NOMO-1 (cell line): ENCODE results near the gene MGAT5.

Experiments
- DNase-seq, 2 experiments: peaks; one replicate each; lab custom pipeline; 2025; ENCODE audit not compliant: unreplicated experiment in 2 of 2; lab: John Stamatoyannopoulos, UW

MGAT5 gene

DNA sequence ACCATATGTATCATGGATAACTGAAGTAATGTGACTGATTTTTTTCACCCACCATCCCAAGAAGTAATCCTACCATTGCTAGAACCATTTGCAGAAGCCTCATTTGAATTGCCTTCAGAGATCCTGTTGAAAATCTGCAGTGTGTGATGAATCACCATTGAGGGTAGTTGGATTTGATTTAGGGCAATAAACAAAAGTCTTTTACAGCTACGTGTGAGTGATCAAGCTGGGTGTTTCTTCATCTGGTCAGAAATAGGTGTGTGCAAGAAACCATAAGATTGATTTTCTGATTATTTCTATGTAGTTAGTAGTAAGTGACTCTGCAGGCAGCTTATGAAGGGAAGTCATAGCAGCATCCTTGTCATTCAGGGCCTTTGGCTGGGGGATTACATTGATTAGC, 159.6 kb downstream of the MGAT5 start:
- DNase-seq: no peak

DNA sequence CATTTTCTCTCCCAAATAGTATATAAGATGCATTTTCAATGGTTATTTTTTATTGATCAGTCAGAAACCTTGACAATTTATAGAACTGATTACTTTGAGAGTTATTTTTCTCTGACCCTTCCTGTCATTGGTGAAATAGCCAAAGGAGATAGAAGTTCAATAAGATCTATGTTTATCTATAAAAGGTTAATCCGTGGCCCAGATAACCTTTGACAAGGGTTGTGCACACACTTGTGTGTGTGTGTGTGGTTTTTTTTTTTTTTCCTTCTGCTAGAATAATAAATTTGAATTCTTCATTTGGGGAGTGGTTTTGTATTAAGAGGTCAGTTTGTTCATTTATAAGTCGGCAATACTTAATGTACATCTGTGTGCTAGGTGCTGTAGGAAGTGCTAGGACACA, 160.0 kb downstream of the MGAT5 start:
- DNase-seq: no peak

DNA sequence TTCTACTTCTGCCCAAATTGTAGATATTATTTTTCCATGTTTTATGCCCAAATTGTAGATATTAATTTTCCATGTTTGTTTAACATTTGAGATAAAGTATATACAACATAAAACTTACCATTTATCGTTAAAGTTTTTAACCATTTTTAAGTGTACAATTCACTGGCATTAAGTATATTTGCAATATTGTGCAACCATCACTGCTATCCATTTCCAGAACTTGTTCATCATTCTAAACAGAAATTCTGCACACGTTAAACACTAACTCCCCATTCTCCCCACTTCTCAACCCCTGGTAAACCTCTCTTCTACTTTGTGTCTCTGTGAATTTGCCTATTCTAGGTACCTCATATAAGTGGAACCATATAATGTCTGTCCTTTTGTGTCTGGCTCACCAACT, 162.1 kb downstream of the MGAT5 start:
- no peak for DNase-seq

DNA sequence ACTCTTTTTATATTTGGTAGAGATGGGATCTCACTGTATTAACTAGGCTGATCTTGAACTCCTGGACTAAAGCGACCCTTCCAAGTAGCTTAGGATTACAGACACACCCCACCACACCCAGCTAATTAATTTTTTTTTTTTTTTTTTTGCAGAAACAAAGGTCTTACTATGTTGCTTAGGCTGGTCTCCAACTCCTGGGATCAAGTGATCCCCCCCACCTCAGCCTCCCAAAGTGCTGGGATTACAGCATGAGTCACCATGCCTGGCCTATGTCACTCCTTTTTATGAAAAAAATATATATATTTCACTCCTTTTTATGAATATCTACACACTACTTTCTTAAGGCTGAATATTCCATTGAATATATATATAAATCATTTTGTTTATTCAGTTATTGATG, 162.8 kb downstream of the MGAT5 start:
- no peak for DNase-seq

DNA sequence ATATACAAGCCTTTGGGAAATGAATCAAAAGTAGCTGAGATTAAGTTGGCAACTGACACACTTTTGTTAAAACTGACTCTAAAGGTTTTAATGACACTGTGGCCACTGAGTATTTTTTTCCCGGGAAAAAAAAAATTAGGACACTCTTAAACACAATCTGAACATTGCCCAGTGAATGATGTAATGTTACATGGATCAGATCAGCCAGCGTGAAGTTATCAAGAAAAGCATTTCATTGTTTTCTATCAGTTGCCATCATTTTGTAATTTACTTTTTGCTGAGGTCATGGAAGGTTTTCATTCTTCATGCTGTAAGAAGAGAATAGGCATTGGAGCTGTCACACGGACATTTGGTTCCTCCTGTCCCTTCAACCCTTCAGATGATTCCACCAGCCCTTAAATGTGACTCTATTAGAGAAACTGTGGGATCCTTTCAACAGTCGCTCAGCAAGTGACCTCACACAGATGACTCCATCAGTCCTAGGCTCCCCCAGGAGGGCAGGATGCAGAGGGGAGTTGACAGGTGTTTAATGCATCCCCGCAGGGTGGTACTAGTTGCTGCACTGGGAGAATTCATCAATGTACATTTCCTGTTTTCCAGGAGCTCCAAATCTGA, 164.2 kb downstream of the MGAT5 start:
- DNase-seq: no peak

DNA sequence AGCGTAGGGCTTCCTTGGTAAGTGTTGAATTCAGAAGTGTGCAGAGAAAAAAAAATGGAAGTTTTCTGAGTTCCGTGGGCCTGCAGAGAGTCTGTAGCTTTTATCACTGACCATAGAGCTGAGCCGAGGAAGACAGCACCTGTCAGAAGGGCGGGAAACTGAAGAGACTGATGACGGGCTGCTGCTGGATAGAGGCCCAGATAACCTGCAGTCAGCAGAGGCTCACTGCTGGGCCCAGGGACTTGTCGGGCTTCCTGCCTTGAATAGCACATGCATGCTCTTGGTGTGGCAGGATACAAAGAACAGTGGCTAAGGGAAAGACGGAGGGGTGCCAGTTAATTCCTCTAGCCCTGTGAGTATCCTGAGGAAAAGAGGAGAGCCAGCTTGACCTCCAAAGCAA, 166.4 kb downstream of the MGAT5 start:
- no peak for DNase-seq

DNA sequence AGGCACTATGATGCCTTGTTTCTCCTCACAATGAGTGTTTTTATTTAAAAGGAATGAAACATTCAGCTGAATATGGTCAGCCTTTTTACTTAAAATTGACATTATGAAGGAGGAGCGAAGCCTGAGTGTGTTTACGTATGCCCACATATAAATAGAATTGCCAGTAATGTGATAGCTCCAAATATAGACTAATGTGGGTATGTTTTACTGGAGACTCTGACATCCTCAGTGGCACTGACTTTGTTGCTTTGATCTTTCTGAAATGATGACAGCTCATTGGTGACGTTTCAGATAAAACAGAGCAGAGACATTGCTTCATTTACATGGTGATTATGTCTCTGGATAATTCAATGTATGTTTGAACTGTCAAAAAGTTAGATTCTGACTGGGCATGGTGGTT, 167.0 kb downstream of the MGAT5 start:
- no peak for DNase-seq

DNA sequence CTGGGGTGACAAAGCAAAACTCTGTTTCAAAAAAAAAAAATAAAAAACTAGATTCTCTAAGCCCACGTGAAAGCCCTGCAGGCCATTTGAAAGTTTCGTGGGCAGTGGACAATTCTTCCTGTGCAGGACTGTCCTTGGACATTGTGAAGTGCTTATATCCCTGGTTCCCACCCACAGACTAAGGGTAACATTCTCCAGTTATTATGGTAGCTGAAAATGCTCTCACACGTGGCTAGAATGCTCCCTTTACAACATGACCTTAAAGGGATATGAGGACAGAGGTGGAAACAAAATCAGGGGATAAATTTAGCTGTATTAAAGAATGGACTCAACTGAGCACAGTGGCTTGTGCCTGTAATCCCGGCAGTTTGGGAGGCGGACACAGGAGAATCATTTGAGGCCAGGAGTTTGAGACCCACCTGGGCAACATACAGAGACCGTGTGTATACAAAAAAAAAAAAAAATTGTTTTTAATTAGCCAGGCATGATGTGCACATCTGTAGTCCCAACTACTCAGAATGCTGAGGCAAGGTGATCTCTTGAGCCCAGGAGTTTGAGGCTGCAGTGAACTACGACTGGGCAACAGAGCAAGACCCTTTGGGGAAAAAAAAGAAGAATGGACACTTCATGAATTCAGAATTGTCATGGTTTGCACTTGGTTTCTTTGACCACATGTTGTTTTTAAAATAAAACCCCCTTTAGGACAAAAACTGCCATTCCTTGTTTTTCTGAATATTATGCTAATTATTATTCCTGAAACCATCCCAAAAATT, 167.9 kb downstream of the MGAT5 start:
- no peak for DNase-seq

DNA sequence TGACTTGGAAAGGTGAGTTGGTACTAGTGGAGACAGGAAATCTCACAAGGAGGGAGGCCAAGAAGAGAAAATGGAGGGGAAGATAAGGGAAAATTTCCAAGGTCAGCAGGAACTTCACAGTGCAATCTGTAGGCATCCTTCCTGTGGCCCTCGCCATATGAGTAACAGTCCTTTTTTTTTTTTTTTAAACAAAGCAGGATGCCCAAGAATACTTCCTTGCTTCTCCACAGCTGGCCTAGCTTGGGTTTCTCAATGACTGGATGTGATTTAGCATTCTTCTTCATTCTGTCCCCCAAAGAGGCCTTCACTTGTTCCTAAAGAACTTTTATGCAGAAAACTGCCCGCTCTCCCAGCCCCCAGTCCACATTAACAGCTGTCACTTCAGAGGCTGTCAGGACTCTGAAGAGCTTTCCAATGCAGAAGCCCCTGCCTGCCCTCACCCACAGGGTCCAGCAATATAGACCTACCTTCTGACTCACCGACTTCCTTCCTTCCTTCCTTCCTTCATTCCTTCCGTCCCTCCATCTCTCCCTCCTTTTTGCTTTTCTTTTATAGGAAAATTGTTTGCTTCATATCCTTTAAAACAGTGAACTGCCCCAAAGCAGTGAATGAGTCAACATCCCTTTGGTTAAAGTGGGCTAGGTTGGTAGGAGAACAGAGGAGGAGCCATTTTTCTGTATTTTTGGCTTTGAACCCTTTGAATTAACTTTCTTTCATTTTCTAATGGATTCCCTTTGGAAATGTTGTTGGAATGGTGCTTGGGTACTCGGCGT, 172.0 kb downstream of the MGAT5 start:
- no peak for DNase-seq

DNA sequence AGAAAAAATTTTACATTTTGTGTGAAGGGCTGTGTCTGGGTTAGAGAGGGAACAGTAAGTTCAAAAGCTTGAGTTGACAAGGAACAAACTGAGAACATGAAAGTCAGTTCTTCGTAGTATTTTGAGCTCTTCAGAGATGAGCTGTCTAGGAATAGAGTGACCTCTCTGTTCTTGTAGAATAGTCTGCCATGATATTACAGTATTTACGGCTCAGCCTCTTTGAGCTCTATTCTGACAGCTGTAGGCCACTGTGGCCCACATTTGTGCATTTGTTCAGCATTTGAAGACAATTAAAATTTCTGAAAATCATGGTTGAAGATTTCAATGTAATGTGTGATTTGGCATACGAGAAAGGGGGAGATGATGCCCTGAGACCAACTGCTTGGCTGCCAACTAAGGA, 172.8 kb downstream of the MGAT5 start:
- no peak for DNase-seq

DNA sequence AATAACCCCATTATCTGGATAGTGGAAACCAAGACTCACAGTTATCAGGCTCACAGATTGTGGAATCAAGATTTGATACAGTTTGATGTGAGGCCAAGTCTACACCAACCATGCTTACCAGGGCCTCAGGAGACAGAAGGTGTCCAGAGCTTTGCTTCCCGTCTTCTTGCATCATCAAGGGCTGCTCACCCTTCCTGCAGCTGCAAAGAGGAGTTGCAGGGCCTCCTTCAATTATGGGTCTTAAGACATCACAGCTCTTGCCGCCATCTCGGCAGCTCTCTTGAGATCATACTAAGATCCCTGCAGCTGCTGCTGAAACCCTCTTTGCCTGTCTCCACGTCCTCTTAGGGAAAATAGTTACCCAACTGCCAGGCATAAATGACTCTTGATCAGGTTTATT, 176.0 kb downstream of the MGAT5 start:
- peak; percentile 48 to 56 for DNase-seq

DNA sequence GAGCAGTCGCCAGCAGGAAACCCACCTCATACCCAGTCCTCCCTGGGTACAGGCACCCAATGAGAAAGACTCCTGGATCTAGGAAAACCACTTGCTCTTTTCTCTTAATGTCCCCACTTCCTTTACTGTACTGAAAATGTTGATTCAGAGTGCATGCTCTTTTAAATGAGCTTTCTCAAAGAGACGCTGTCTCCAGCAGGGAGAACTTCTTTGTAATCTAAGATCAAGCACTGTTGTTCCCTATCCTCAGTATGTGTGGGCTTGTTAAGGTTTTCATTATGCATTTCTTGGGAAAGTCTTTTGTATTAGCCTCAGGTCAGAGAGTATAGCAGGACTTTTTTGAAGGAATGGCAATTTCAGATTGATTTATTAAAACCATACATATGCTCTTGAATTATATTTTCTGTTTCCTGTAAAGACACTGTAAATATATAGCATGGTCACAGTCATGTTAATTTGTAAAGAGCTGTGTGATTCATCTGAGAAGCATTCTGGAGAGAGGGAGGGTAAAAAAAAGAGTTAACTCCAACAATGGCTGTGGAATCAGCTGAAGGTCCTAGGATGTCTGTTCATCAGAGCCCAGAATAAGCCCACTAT, 178.1 kb downstream of the MGAT5 start:
- DNase-seq: no peak

DNA sequence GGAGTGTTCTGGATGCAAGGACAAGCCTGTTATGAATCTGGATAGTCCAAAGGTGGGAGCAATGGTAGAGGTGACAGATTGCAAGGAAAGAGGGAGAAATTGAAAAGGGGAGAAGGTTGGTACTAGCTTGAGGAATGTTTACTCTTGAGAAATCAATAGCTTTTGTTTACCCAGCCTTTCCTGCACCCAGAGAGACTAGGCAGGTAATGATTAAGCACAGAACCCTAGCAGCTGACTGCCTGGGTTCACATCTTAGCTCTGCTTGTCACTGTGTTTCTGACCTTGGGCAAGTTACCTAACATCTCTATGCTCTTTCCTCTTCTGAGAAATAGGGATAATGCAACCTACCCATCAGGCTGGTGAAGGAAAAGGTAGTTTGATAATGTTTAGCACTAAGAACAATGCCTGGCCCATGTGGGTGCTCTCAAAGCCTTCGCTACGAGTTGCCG, 178.6 kb downstream of the MGAT5 start:
- DNase-seq: no peak

DNA sequence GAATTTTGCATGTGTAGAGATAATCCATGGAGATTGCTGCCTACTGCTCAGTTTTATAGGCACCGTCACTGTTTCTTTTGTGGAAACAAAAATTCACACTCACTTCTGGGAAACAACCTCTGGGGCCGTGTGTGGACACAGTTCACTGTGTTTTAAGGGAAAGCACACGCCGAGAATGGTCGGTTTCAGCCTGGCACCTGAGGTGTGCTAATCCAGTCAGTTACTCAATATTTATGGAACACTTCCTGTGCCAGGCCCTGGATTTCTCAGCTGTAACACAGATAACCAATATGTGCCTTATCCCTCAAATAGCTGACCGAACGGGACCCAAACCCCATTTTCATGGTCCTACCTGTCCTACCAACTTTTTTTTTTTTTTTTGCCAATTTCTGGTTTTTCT, 179.6 kb downstream of the MGAT5 start:
- DNase-seq: no peak

DNA sequence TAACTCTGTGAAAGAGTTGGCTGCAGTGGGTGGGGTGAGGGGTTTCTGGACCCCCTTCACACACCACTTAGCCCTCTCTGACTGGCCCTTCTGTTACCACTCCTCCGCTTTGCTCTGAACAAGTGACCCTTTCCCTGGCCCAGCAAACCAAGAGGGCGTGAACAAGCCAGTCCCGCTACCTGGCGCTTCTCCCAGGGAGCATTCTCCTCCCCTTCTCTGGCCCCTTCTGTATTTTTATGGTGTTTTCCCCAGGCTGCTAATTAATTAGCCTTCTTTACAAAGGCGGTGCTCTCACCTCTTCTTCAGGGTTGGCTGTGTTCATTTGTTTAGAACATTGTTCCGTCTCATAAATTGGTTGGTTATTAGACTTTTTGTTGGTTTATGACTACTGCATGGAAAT, 180.1 kb downstream of the MGAT5 start:
- DNase-seq: no peak

DNA sequence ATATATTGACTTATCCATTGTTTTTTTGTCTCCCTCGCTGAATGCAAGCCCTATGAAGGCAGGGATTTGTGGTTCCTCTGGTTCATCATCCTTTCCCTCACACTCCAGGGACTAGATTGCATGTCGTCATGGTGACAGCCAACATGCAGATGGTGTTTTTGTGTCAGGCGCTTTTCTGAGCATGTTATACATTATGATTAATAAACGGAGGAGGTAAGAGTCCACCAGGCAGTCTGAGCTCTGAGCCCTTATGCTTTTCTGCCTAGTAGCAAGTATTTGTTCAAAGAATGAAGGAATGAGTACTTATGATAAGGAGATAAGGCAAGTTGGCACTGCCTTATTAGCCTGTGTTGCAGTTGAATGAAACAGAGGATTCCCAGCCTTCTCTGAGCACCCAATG, 181.6 kb downstream of the MGAT5 start:
- DNase-seq: no peak

DNA sequence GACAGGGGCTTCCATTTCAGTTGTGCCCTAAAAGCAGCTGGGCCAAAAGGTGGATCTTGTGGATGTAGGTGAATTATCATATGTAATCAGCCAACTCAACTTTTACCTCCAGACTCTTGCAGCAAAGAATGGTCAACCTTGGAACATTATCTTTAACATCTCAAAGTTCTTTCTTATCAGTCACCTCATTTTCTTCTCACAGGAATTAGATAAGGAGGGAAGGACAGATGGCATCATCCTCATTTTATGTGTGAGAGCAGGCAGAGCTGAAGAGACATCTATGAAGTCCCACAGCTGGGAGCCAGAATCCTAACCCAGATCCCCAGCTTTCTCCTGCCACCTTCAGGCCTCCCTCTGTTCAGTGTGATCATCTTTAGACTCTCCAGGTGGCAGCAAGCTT, 182.1 kb downstream of the MGAT5 start:
- no peak for DNase-seq

DNA sequence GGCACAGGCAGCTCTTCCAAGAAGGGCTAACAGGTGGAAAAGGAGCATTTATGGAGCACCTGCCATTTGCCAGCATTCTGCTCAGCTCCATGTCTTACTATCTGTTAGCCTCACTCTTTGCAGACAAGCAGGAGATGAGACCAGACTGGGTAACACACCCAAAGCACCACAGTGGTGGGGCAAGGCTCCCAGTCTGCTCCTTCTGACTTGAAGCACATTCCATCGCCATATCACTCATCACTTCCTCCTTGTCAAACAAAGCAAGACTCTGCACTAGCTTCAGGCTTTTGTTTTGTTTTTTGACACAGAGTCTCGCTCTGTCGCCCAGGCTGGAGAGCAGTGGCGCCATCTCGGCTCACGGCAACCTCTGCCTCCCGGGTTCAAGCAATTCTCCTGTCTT, 182.8 kb downstream of the MGAT5 start:
- no peak for DNase-seq

DNA sequence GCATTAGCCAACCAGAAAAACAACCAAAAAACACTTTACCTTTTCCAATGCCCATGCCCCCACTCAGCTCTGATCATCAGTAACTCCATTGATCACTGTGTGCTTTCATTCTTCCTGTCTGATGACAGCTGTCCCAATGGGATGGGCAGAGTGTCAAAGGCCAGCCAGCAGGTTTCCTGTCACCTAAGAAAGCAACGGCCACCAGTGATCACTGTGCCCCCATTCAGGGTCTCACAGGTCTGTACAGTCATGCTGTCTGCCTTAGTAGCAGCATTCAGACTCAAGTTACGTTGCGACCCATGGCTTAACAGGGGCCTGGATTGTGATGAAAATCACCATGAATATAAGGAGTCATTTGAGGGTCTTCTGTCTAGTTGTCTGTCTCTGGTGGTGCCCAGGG, 184.5 kb downstream of the MGAT5 start:
- no peak for DNase-seq

DNA sequence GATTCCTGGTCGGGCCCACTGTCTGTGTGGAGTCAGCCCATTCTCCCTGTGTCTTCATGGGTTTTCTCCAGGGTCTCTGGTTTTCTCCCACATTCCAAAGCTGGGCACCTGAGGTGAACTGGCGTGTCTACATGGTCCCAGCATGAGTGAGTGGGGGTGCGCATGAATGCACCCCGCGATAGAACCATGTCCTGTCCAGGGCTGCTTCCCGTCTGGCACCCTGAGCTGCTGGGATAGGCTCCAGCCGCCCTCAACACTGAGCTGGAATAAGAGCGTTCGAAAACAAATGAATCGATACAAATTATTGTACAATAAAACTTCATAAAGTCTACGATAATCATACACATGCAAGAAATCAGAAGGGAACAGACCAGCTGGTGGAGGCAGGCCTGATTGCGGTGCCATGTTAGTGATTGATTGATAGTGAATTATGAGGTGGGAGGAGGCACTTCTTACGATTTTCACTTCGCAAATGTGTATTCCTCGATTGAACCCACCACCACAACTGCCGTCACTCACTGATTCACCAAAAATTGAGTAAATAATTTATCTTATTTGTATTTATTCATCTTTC, 186.6 kb downstream of the MGAT5 start:
- DNase-seq: no peak

DNA sequence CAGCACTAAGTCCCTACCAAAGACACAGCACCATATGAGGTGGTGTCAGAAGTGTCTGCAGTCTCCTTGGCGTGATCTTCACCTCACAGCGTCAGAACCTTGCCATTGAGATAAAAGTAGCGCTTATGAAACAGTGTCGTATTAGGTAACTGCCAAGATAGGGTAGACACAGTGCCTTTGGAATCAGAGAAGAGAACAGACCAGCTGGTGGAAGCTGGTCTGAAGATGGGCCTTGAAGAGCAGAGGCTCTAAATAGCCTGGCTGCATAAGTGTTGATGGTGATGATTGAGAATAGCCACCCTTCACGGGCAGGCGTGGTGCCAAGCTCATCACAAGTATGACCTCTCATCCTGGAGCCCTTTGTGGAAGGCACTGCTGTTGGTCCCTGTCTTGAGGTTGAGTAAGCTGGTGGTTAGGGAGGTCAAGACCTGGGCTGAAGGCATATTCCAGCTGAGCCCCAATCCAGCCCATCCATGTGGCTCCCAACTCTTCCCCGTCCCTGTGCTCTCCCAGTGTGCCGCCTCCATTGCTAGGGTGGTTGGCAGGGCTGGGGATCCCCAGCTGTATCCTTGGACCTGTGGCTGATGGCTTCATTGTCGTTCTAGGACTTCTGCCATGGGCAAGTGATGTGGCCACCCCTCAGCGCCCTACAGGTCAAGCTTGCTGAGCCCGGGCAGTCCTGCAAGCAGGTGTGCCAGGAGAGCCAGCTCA, 187.4 kb downstream of the MGAT5 start:
- DNase-seq: no peak
